MM.1S (cell line): ENCODE measurements around the gene GRPEL2.

Experiments
- DNase-seq: peaks from one replicate; pipeline ENCODE4 v3.0.0-alpha.2; 2015
- H2AFZ ChIP-seq: fragments of 300-600 bp; sonication (generic); 2 replicates; pipeline ENCODE4 v1.6.0; 2016; ENCODE audit warnings: antibody characterized with exemption, low read length
- H3F3A ChIP-seq: fragments of 300-600 bp; sonication (generic); 2 replicates; pipeline ENCODE4 v1.6.1; 2016; ENCODE audit warnings: mild to moderate bottlenecking, antibody characterized with exemption, low read length, moderate library complexity, mixed read lengths; ENCODE audit not compliant: insufficient read depth
- H3K27ac ChIP-seq: fragments of 300-600 bp; sonication (generic); 2 replicates; pipeline ENCODE4 v1.5.1; 2016; ENCODE audit warnings: mild to moderate bottlenecking, low read length
- H3K27me3 ChIP-seq: fragments of 300-600 bp; sonication (generic); replicated peaks from 2 replicates; pipeline ENCODE4 v1.6.0; 2016; ENCODE audit warnings: low read length; ENCODE audit not compliant: insufficient read depth
- H3K36me3 ChIP-seq: fragments of 300-600 bp; sonication (generic); replicated peaks from 2 replicates; pipeline ENCODE4 v1.6.1; 2016; ENCODE audit warnings: mild to moderate bottlenecking, low read length, mixed read lengths; ENCODE audit not compliant: insufficient read depth
- H3K4me1 ChIP-seq: fragments of 300-600 bp; sonication (generic); 2 replicates; pipeline ENCODE4 v1.6.1; 2016; ENCODE audit warnings: low read length, mixed read lengths
- H3K4me2 ChIP-seq: fragments of 300-600 bp; sonication (generic); 2 replicates; pipeline ENCODE4 v1.6.0; 2016; ENCODE audit warnings: low read depth, low read length
- H3K4me3 ChIP-seq: fragments of 300-600 bp; sonication (generic); 2 replicates; pipeline ENCODE4 v1.5.1; 2016; ENCODE audit warnings: low read length, mixed read lengths
- H3K79me2 ChIP-seq: fragments of 300-600 bp; sonication (generic); 2 replicates; pipeline ENCODE4 v1.6.1; 2016; ENCODE audit warnings: mixed run types, low read length, mixed read lengths
- H3K9ac ChIP-seq: fragments of 300-600 bp; sonication (generic); 2 replicates; pipeline ENCODE4 v1.6.1; 2016; ENCODE audit warnings: low read length, mixed read lengths
- H3K9me2 ChIP-seq: fragments of 300-600 bp; sonication (generic); replicated peaks from 2 replicates; pipeline ENCODE4 v1.6.1; 2016; ENCODE audit warnings: mild to moderate bottlenecking, low read length, mixed read lengths; ENCODE audit not compliant: insufficient read depth
- H3K9me3 ChIP-seq: fragments of 300-600 bp; sonication (generic); replicated peaks from 2 replicates; pipeline ENCODE4 v1.6.1; 2016; ENCODE audit warnings: mild to moderate bottlenecking, low read length, mixed read lengths; ENCODE audit not compliant: insufficient read depth
- H4K20me1 ChIP-seq: fragments of 300-600 bp; sonication (generic); 2 replicates; pipeline ENCODE4 v1.6.1; 2016; ENCODE audit warnings: mild to moderate bottlenecking, low read length, moderate library complexity, mixed read lengths; ENCODE audit not compliant: insufficient read depth
- EZH2 ChIP-seq: fragments of 300-600 bp; sonication (generic); optimal IDR thresholded peaks from 2 replicates; pipeline ENCODE3; 2017; ENCODE audit warnings: low read depth, mild to moderate bottlenecking, antibody characterized with exemption, low read length, mixed read lengths
- EZH2phosphoT487 ChIP-seq: fragments of 300-600 bp; sonication (generic); IDR thresholded peaks from 2 replicates; pipeline ENCODE4 v1.6.1; 2018; ENCODE audit warnings: antibody characterized with exemption, low read length
- TF ChIP-seq, protein P1 (sequence below): fragments of 300-600 bp; sonication (generic); IDR thresholded peaks from 2 replicates; pipeline ENCODE4 v1.5.1; 2016; ENCODE audit warnings: antibody characterized with exemption, low read length, mixed read lengths

Gene GRPEL2

GRCh38 chr5:149303210-149303609 lies 42.1 kb upstream of the GRPEL2 start:
- no peaks in the 10 kb centered on the region for H3K27me3 ChIP-seq
- no peaks in the 10 kb centered on the region for H3K9me3 ChIP-seq
- H3K4me2 ChIP-seq, result no peak overlapping the region
- H3K9ac ChIP-seq, result no peak overlapping the region
- no peaks in the 10 kb centered on the region for H3K4me1 ChIP-seq
- H3K79me2 ChIP-seq, result no peaks in the 10 kb centered on the region
- DNase-seq, result no peak
- no peak overlapping the region for H3K4me3 ChIP-seq
- no peak overlapping the region for H3K27ac ChIP-seq
- H3K36me3 ChIP-seq, result no peaks in the 10 kb centered on the region
- no peaks in the 10 kb centered on the region for H3K9me2 ChIP-seq
- TF ChIP-seq EZH2phosphoT487, result no peak
- TF ChIP-seq EZH2, result no peak
- TF ChIP-seq, protein P1, sequence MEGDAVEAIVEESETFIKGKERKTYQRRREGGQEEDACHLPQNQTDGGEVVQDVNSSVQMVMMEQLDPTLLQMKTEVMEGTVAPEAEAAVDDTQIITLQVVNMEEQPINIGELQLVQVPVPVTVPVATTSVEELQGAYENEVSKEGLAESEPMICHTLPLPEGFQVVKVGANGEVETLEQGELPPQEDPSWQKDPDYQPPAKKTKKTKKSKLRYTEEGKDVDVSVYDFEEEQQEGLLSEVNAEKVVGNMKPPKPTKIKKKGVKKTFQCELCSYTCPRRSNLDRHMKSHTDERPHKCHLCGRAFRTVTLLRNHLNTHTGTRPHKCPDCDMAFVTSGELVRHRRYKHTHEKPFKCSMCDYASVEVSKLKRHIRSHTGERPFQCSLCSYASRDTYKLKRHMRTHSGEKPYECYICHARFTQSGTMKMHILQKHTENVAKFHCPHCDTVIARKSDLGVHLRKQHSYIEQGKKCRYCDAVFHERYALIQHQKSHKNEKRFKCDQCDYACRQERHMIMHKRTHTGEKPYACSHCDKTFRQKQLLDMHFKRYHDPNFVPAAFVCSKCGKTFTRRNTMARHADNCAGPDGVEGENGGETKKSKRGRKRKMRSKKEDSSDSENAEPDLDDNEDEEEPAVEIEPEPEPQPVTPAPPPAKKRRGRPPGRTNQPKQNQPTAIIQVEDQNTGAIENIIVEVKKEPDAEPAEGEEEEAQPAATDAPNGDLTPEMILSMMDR, result no peak
- H4K20me1 ChIP-seq, result no peaks in the 10 kb centered on the region
- H2AFZ ChIP-seq, result no peak overlapping the region
- H3F3A ChIP-seq, result no peaks in the 10 kb centered on the region

- Histone ChIP-seq H3K27ac (no peak overlapping the region), H3K27me3 (no peaks in the 10 kb centered on the region), H3K9ac (no peak overlapping the region), H3K79me2 (no peaks in the 10 kb centered on the region), H3K9me3 (no peaks in the 10 kb centered on the region), H4K20me1 (no peaks in the 10 kb centered on the region), H3K36me3 (no peaks in the 10 kb centered on the region), H2AFZ (no peak overlapping the region), H3K4me1 (no peaks in the 10 kb centered on the region), H3K4me3 (no peak overlapping the region), H3K4me2 (no peak overlapping the region), H3K9me2 (no peaks in the 10 kb centered on the region), H3F3A (no peaks in the 10 kb centered on the region)
- TF ChIP-seq, protein P1, result no peak
- no peak for TF ChIP-seq EZH2
- no peak for TF ChIP-seq EZH2phosphoT487
- DNase-seq, result no peak
These were observed 40.9 kb upstream of the GRPEL2 start for GRCh38 chr5:149304195-149305078.

DNA sequence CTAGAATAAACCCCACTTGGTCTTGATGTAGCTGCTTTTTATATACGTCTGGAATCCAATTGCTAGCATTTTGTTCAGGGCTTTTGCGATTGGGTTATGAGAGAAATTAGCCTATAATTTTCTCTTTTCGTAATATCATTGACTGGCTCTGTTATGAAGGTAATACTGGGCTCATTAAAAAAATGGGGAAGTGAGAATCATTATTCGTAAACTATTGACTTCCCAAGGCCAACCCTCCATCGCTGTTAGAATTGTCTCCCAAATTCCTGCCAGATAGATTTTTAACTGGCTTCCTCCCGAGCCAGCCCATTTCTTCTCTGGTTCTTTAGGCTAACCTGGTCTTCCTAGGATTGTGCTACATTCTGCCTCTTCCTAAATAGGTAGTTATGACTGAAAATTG lies 35.9 kb upstream of the GRPEL2 start:
- TF ChIP-seq EZH2phosphoT487 (no peak), EZH2 (no peak)
- TF ChIP-seq, protein P1, result no peak
- DNase-seq, result no peak
- H3K9me2 ChIP-seq, result no peaks in the 10 kb centered on the region
- no peaks in the 10 kb centered on the region for H4K20me1 ChIP-seq
- H3K27me3 ChIP-seq, result no peaks in the 10 kb centered on the region
- no peak overlapping the region for H3K4me2 ChIP-seq
- H3K4me1 ChIP-seq, result 0 out of 2 replicates have a peak, but pooled peaks cover 4% of the 10 kb centered on the region
- H3K27ac ChIP-seq, result no peak overlapping the region
- H3K4me3 ChIP-seq, result no peak overlapping the region
- no peak overlapping the region for H2AFZ ChIP-seq
- H3K36me3 ChIP-seq, result no peaks in the 10 kb centered on the region
- H3F3A ChIP-seq, result no peaks in the 10 kb centered on the region
- H3K9me3 ChIP-seq, result no peaks in the 10 kb centered on the region
- no peak overlapping the region for H3K9ac ChIP-seq
- no peaks in the 10 kb centered on the region for H3K79me2 ChIP-seq
